Measurements from ENCODE around the gene DENND6B.

The DENND6B gene

GRCh38 chr22:50304528-50305392 is 22.1 kb downstream of the DENND6B start:
- peaks cover 5% of the 10 kb centered on the region for H3K27me3 ChIP-seq (replicated peaks; ENCODE audit: control insufficient read depth, insufficient read depth, low read length, poor library complexity, severe bottlenecking)
- no peaks in the 10 kb centered on the region for H3K9me3 ChIP-seq (ENCODE audit: control insufficient read depth, low read length)
- H3K27ac ChIP-seq (ENCODE audit: insufficient read depth, low read length, poor library complexity, severe bottlenecking): no peak overlapping the region
- no peak for DNase-seq
- peaks cover 11% of the 10 kb centered on the region for H3K4me1 ChIP-seq (ENCODE audit: control insufficient read depth, insufficient read depth, low read length, poor library complexity, severe bottlenecking)
- no peaks in the 10 kb centered on the region for H3K36me3 ChIP-seq (ENCODE audit: control insufficient read depth, insufficient read depth, low read length)
- H3K4me3 ChIP-seq (ENCODE audit: insufficient read depth, low read depth, low read length, poor library complexity, severe bottlenecking): no peak overlapping the region

- DNase-seq: no peak
- H3K9me3 ChIP-seq (ENCODE audit: control insufficient read depth, low read length): no peaks in the 10 kb centered on the region
- H3K27me3 ChIP-seq (replicated peaks; ENCODE audit: control insufficient read depth, insufficient read depth, low read length, poor library complexity, severe bottlenecking): peaks cover 5% of the 10 kb centered on the region
- H3K4me3 ChIP-seq (ENCODE audit: insufficient read depth, low read depth, low read length, poor library complexity, severe bottlenecking): no peak overlapping the region
- H3K27ac ChIP-seq (ENCODE audit: insufficient read depth, low read length, poor library complexity, severe bottlenecking): no peak overlapping the region
- peaks cover 11% of the 10 kb centered on the region for H3K4me1 ChIP-seq (ENCODE audit: control insufficient read depth, insufficient read depth, low read length, poor library complexity, severe bottlenecking)
- no peaks in the 10 kb centered on the region for H3K36me3 ChIP-seq (ENCODE audit: control insufficient read depth, insufficient read depth, low read length)
Measured at GRCh38 chr22:50303848-50304527, 22.8 kb downstream of the DENND6B start.

DNA sequence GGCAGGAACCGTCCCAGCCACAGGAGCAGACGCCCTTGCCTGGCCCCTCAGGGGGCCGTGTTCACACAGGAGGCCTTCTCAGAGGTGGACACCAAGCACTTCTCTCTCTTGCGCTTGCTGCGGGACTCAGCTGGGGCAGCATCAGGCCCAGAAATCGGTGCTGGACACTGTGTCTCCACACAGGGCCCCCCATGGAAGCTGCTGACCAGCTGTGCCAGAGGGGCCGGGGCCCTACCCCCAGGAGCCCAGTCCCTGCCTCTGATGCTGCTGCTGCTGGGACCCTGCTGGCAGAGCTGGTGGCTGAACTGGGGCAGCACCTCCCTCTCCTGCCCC is 23.3 kb downstream of the DENND6B start:
- no peak overlapping the region for H3K27ac ChIP-seq (ENCODE audit: insufficient read depth, low read length, poor library complexity, severe bottlenecking)
- no peaks in the 10 kb centered on the region for H3K36me3 ChIP-seq (ENCODE audit: control insufficient read depth, insufficient read depth, low read length)
- no peaks in the 10 kb centered on the region for H3K9me3 ChIP-seq (ENCODE audit: control insufficient read depth, low read length)
- peaks cover 5% of the 10 kb centered on the region for H3K27me3 ChIP-seq (replicated peaks; ENCODE audit: control insufficient read depth, insufficient read depth, low read length, poor library complexity, severe bottlenecking)
- peaks cover 11% of the 10 kb centered on the region for H3K4me1 ChIP-seq (ENCODE audit: control insufficient read depth, insufficient read depth, low read length, poor library complexity, severe bottlenecking)
- H3K4me3 ChIP-seq (ENCODE audit: insufficient read depth, low read depth, low read length, poor library complexity, severe bottlenecking): no peak overlapping the region
- DNase-seq: no peak

DNA sequence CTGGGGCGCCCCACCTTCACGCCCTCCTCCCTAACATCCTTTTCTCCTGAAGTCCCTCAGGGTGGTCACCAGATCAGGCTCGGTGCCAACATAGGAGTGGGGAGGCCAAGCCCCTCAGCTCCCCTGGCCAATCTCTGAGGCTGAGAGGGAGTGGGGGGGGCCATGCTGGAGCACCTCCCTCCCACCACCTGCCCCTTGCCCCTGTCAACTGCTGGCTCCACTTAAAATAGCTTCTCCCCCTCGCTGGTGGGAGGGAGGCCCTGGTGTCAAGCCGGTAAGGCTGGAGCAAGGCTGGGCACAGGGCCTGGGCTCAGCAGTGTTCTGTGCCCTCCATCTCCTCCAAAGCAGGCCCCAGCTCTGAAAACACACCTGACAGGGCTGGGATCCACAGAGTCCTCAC is 24.2 kb downstream of the DENND6B start:
- Histone ChIP-seq H3K4me1 (ENCODE audit: control insufficient read depth, insufficient read depth, low read length, poor library complexity, severe bottlenecking) (peaks cover 11% of the 10 kb centered on the region), H3K27ac (ENCODE audit: insufficient read depth, low read length, poor library complexity, severe bottlenecking) (no peak overlapping the region), H3K9me3 (ENCODE audit: control insufficient read depth, low read length) (no peaks in the 10 kb centered on the region), H3K4me3 (ENCODE audit: insufficient read depth, low read depth, low read length, poor library complexity, severe bottlenecking) (no peak overlapping the region), H3K27me3 (replicated peaks; ENCODE audit: control insufficient read depth, insufficient read depth, low read length, poor library complexity, severe bottlenecking) (peaks cover 8% of the 10 kb centered on the region), H3K36me3 (ENCODE audit: control insufficient read depth, insufficient read depth, low read length) (no peaks in the 10 kb centered on the region)
- DNase-seq: no peak

- Histone ChIP-seq H3K27ac (ENCODE audit: insufficient read depth, low read length, poor library complexity, severe bottlenecking) (no peak overlapping the region), H3K27me3 (replicated peaks; ENCODE audit: control insufficient read depth, insufficient read depth, low read length, poor library complexity, severe bottlenecking) (peaks cover 10% of the 10 kb centered on the region), H3K36me3 (ENCODE audit: control insufficient read depth, insufficient read depth, low read length) (no peaks in the 10 kb centered on the region), H3K4me3 (ENCODE audit: insufficient read depth, low read depth, low read length, poor library complexity, severe bottlenecking) (no peak overlapping the region), H3K4me1 (ENCODE audit: control insufficient read depth, insufficient read depth, low read length, poor library complexity, severe bottlenecking) (peaks cover 10% of the 10 kb centered on the region), H3K9me3 (ENCODE audit: control insufficient read depth, low read length) (no peaks in the 10 kb centered on the region)
- no peak for DNase-seq
Measured at GRCh38 chr22:50302041-50302541, 24.7 kb downstream of the DENND6B start.

GRCh38 chr22:50301581-50301991 is 25.2 kb downstream of the DENND6B start:
- Histone ChIP-seq H3K27ac (ENCODE audit: insufficient read depth, low read length, poor library complexity, severe bottlenecking) (no peak overlapping the region), H3K4me1 (ENCODE audit: control insufficient read depth, insufficient read depth, low read length, poor library complexity, severe bottlenecking) (peaks cover 5% of the 10 kb centered on the region)

DNA sequence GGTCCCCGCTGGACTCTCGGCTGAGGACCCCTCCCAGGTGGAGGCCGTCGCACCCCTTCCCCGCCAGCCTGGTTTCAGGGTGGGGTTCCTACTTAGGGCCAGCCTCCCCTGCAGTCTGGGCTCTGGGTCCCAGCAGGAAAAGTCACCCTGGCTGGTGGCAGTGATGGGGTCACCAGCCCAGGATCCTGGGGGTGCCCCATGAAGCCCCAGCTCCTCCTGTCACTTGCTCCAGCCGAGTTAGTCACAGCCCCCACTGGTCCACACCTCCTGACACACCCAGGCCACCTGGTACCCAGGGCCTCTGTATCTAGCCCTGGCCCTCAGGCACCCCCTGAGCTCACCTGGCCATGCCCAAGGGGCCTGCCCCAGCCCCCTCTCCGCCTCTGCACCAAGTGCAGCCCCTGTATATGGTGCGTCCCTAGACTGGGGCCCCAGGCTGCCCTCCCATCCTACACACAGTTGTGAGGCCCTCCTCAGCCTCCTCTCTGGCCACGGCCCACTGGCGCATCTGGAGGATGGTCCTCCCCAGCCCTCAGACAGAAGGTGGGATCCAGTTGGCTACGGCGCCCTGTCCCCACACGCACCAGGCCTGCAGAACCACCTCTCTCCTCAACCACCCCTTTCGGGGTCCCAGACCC is 26.1 kb downstream of the DENND6B start:
- H3K27ac ChIP-seq (ENCODE audit: insufficient read depth, low read length, poor library complexity, severe bottlenecking): no peak overlapping the region
- no peak for DNase-seq

More at GRCh38 chr22:50301581-50301991, 25.2 kb downstream of the DENND6B start:
- Histone ChIP-seq H3K27me3 (replicated peaks; ENCODE audit: control insufficient read depth, insufficient read depth, low read length, poor library complexity, severe bottlenecking) (peaks cover 7% of the 10 kb centered on the region), H3K9me3 (ENCODE audit: control insufficient read depth, low read length) (no peaks in the 10 kb centered on the region), H3K36me3 (ENCODE audit: control insufficient read depth, insufficient read depth, low read length) (no peaks in the 10 kb centered on the region), H3K4me3 (ENCODE audit: insufficient read depth, low read depth, low read length, poor library complexity, severe bottlenecking) (no peak overlapping the region)
- no peak for DNase-seq

GRCh38 chr22:50299785-50300619 is 26.8 kb downstream of the DENND6B start:
- DNase-seq: no peak
- peaks cover 6% of the 10 kb centered on the region for H3K27me3 ChIP-seq (replicated peaks; ENCODE audit: control insufficient read depth, insufficient read depth, low read length, poor library complexity, severe bottlenecking)
- H3K4me1 ChIP-seq (ENCODE audit: control insufficient read depth, insufficient read depth, low read length, poor library complexity, severe bottlenecking): no peaks in the 10 kb centered on the region
- no peaks in the 10 kb centered on the region for H3K36me3 ChIP-seq (ENCODE audit: control insufficient read depth, insufficient read depth, low read length)
- no peak overlapping the region for H3K27ac ChIP-seq (ENCODE audit: insufficient read depth, low read length, poor library complexity, severe bottlenecking)
- H3K9me3 ChIP-seq (ENCODE audit: control insufficient read depth, low read length): no peaks in the 10 kb centered on the region
- H3K4me3 ChIP-seq (ENCODE audit: insufficient read depth, low read depth, low read length, poor library complexity, severe bottlenecking): no peak overlapping the region

More for the DNA sequence above, 26.1 kb downstream of the DENND6B start:
- no peaks in the 10 kb centered on the region for H3K9me3 ChIP-seq (ENCODE audit: control insufficient read depth, low read length)
- H3K4me3 ChIP-seq (ENCODE audit: insufficient read depth, low read depth, low read length, poor library complexity, severe bottlenecking): no peak overlapping the region
- no peaks in the 10 kb centered on the region for H3K4me1 ChIP-seq (ENCODE audit: control insufficient read depth, insufficient read depth, low read length, poor library complexity, severe bottlenecking)
- no peaks in the 10 kb centered on the region for H3K36me3 ChIP-seq (ENCODE audit: control insufficient read depth, insufficient read depth, low read length)
- peaks cover 6% of the 10 kb centered on the region for H3K27me3 ChIP-seq (replicated peaks; ENCODE audit: control insufficient read depth, insufficient read depth, low read length, poor library complexity, severe bottlenecking)

- no peak for DNase-seq
- no peaks in the 10 kb centered on the region for H3K9me3 ChIP-seq (ENCODE audit: control insufficient read depth, low read length)
- peaks cover 6% of the 10 kb centered on the region for H3K27me3 ChIP-seq (replicated peaks; ENCODE audit: control insufficient read depth, insufficient read depth, low read length, poor library complexity, severe bottlenecking)
- H3K4me3 ChIP-seq (ENCODE audit: insufficient read depth, low read depth, low read length, poor library complexity, severe bottlenecking): no peak overlapping the region
- H3K4me1 ChIP-seq (ENCODE audit: control insufficient read depth, insufficient read depth, low read length, poor library complexity, severe bottlenecking): no peaks in the 10 kb centered on the region
- H3K27ac ChIP-seq (ENCODE audit: insufficient read depth, low read length, poor library complexity, severe bottlenecking): no peak overlapping the region
- no peaks in the 10 kb centered on the region for H3K36me3 ChIP-seq (ENCODE audit: control insufficient read depth, insufficient read depth, low read length)
Measured at GRCh38 chr22:50298937-50299784, 27.7 kb downstream of the DENND6B start.

Data from effector memory CD4-positive, alpha-beta T cell (primary cell).